Measurements from ENCODE around the gene USB1.

USB1 gene

GRCh38 chr16:58021661-58022551 lies 20.7 kb downstream of the USB1 start:
- no peak for DNase-seq

GRCh38 chr16:58022601-58023371 lies 21.6 kb downstream of the USB1 start:
- no peak for DNase-seq

- DNase-seq = peak; percentile 30
Observed at GRCh38 chr16:58024486-58025350, 23.5 kb downstream of the USB1 start.

- DNase-seq = peak; percentile 73
Observed at GRCh38 chr16:58025351-58026138, 24.3 kb downstream of the USB1 start, which contains the start of gene MMP15. MMP15 (plus strand) TSS chr16:58025754; CDS start chr16:58026351, 597 bp downstream.

- DNase-seq = peak; percentile 16
Observed at GRCh38 chr16:58026139-58026704, 25.0 kb downstream of the USB1 start.

GRCh38 chr16:58026705-58027160 lies 25.5 kb downstream of the USB1 start:
- peak; percentile 9 for DNase-seq

GRCh38 chr16:58027161-58027915 lies 26.1 kb downstream of the USB1 start:
- no peak for DNase-seq

- DNase-seq = no peak
Observed at GRCh38 chr16:58027916-58028455, 26.8 kb downstream of the USB1 start.

GRCh38 chr16:58028541-58029070 lies 27.4 kb downstream of the USB1 start:
- DNase-seq = no peak

GRCh38 chr16:58029410-58029809 lies 28.2 kb downstream of the USB1 start:
- DNase-seq = no peak

- no peak for DNase-seq
Observed at GRCh38 chr16:58030136-58030840, 29.1 kb downstream of the USB1 start.

GRCh38 chr16:58031016-58031800 lies 30.0 kb downstream of the USB1 start:
- no peak for DNase-seq

GRCh38 chr16:58032710-58033293 lies 31.6 kb downstream of the USB1 start:
- no peak for DNase-seq

GRCh38 chr16:58034128-58034685 lies 33.0 kb downstream of the USB1 start:
- no peak for DNase-seq

- no peak for DNase-seq
Observed at GRCh38 chr16:58034774-58035173, 33.6 kb downstream of the USB1 start.

- no peak for DNase-seq
Observed at GRCh38 chr16:58035356-58036170, 34.4 kb downstream of the USB1 start.

- DNase-seq = no peak
Observed at GRCh38 chr16:58036943-58037342, 35.7 kb downstream of the USB1 start.

All from activated naive CD4-positive, alpha-beta T cell treated with Interleukin-2 at 50 U/mL for 16 hours (primary cell).